Large intestine (tissue), 3 donors: ENCODE measurements around the gene FNIP1. TPM values are rescaled to one million over a fixed set of nuclear protein-coding genes. Genes with fewer than 3 reads are reported as not detected.

ENCODE experiments used
- DNase-seq, 2 donors: peaks; one replicate each; pipeline versions ENCODE4 v3.0.0 to v3.0.0-alpha.2; 2013
- H3K27ac ChIP-seq: one replicate; pipeline ENCODE4 v1.5.1; 2013; ENCODE audit warnings: low read length
- H3K27me3 ChIP-seq: 2 replicates; pipeline ENCODE4 v1.6.1; 2013; ENCODE audit warnings: low read length; ENCODE audit not compliant: control insufficient read depth, insufficient read depth
- H3K36me3 ChIP-seq: 2 replicates; pipeline ENCODE4 v1.6.1; 2013; ENCODE audit warnings: low read length; ENCODE audit not compliant: control insufficient read depth, insufficient read depth
- H3K4me1 ChIP-seq: one replicate; pipeline ENCODE4 v1.6.1; 2013; ENCODE audit warnings: low read length; ENCODE audit not compliant: control insufficient read depth, insufficient read depth
- H3K4me3 ChIP-seq: one replicate; pipeline ENCODE4 v1.5.1; 2013; ENCODE audit warnings: low read length
- H3K9me3 ChIP-seq: one replicate; pipeline ENCODE4 v1.6.1; 2013; ENCODE audit warnings: mild to moderate bottlenecking, low read depth, low read length, moderate library complexity; ENCODE audit not compliant: control insufficient read depth
- WGBS: methylation state at CpG from one replicate; pipeline ENCODE4 v1.1.5; 2013; ENCODE audit warnings: low lambda C conversion rate; ENCODE audit not compliant: insufficient coverage; 5-methylcytosine and 5-hydroxymethylcytosine counted together
- polyA plus RNA-seq: library from polyadenylated mRNA; unstranded; fragments of 120-200 nt; gene quantifications from one replicate; pipeline ENCODE4 v1.2.1, GENCODE V29; 2013

The FNIP1 gene
- polyA plus RNA-seq, 1 donor: 21.9 TPM

DNA sequence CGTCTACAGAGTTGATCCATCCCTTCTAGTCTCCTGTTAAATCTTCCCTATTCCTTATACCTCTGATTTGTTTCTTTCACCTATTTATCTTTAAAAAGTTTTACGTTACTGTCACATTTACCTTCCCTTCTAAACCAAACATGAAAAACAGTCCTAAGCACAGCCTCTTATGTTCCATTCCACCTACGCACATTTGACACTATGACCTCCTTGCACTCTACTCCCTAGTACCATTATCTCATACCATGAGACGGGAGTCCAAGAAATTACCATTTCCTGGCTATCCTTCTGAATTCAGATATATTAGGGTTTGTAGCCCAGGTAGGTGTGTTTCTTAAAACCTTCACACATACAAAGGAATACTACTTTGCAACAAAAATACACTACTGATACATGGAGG, 25.1 kb downstream of the FNIP1 start:
- no peak for DNase-seq
- 89% methylated on average over 3 of the region's 4 CpGs for WGBS
- H3K4me3 ChIP-seq: no peak overlapping the region
- no peaks in the 10 kb centered on the region for H3K36me3 ChIP-seq
- H3K27me3 ChIP-seq: no peaks in the 10 kb centered on the region
- H3K4me1 ChIP-seq: no peaks in the 10 kb centered on the region
- no peak overlapping the region for H3K27ac ChIP-seq
- no peaks in the 10 kb centered on the region for H3K9me3 ChIP-seq

DNA sequence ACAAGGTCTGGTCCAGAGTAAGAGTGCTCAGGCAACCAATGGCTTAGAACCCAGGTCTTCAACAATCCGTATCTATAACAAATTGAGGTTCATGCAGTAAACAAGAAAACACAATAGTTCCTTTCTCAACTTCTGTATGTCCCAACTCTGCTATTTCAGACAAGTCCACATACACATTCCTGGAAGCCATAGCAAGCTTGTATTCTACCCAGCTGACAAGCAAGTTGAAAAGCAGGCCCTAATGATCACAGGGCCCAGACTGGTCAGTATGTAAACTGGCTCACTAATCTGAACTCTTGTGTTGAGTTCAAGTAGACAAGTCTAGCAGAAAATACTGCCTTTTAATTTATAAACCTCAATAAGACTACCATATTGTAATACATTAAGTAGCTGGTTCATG, 26.9 kb downstream of the FNIP1 start:
- Histone ChIP-seq H3K4me1 (no peaks in the 10 kb centered on the region), H3K9me3 (no peaks in the 10 kb centered on the region), H3K4me3 (no peak overlapping the region), H3K36me3 (no peaks in the 10 kb centered on the region), H3K27ac (no peak overlapping the region), H3K27me3 (no peaks in the 10 kb centered on the region)
- DNase-seq: no peak
- WGBS: no CpG with 5 or more reads among the region's 1 CpG

DNA sequence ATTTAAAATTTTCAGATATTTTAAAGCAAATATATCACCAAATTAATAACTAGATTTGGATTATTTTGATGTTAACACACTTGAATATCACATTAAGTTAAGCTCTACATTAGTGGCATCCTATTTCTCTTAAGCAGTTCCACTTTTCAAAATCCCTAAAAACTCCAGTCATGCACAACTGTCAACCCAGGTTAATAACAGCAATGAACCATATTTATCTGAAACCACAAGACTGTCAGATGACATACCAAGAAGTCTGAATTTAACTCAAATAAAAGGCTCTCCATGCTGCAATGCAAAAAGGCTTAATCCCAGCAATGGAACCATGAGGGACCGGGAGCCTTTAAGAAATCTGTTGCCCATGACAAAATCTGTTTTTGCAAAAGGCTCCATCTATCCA, 27.5 kb downstream of the FNIP1 start:
- no peaks in the 10 kb centered on the region for H3K9me3 ChIP-seq
- H3K4me1 ChIP-seq: no peaks in the 10 kb centered on the region
- H3K36me3 ChIP-seq: peaks cover 4% of the 10 kb centered on the region
- H3K27ac ChIP-seq: no peak overlapping the region
- WGBS: no CpG with 5 or more reads among the region's 1 CpG
- no peaks in the 10 kb centered on the region for H3K27me3 ChIP-seq
- no peak overlapping the region for H3K4me3 ChIP-seq
- no peak for DNase-seq

DNA sequence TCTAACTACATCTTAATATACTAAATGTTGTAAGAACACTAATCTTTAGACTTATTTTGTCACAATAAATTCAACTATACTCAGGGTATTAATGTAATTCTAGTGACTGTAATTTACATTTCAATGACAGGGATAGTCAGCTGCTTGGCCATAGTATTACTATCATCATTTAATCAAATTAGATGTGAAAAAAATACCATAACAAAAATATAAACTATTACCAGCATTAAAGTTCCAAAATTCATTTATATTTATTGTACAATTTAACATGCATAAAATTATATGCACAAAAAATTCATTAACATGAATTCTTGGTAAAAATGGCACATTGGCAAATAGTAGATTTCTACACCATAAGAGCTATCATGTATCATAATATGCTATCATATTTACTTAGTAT, 28.9 kb downstream of the FNIP1 start:
- no peak for DNase-seq
- H3K4me1 ChIP-seq: no peaks in the 10 kb centered on the region
- H3K27me3 ChIP-seq: no peaks in the 10 kb centered on the region

DNA sequence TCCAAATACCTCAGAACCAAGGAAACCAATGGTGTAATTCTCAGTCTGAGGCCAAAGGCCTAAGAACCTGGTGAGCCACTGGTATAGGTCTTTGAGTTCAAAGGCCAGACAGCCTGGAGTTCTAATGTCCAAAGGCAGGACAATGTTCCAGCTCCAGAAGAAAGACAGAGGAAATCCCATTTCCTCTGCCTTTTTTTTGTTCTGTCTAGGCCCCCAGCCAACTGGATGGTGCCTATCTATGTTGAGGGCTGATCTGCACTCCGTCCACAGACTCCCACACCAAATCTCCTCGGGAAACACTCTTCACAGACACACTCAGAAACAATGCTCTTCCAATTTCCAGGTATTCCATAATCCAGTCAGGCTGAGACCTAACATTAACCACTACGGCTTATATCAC, 30.1 kb downstream of the FNIP1 start:
- H3K4me3 ChIP-seq: no peak overlapping the region
- no peak for DNase-seq
- no peak overlapping the region for H3K27ac ChIP-seq
- peaks cover 10% of the 10 kb centered on the region for H3K36me3 ChIP-seq
- no peaks in the 10 kb centered on the region for H3K4me1 ChIP-seq
- H3K9me3 ChIP-seq: no peaks in the 10 kb centered on the region
- WGBS: 100% methylated on average over 1 of the region's 3 CpGs
- H3K27me3 ChIP-seq: no peaks in the 10 kb centered on the region

More for the DNA sequence above, 28.9 kb downstream of the FNIP1 start:
- Histone ChIP-seq H3K9me3 (no peaks in the 10 kb centered on the region), H3K4me3 (no peak overlapping the region), H3K36me3 (peaks cover 10% of the 10 kb centered on the region), H3K27ac (no peak overlapping the region)

DNA sequence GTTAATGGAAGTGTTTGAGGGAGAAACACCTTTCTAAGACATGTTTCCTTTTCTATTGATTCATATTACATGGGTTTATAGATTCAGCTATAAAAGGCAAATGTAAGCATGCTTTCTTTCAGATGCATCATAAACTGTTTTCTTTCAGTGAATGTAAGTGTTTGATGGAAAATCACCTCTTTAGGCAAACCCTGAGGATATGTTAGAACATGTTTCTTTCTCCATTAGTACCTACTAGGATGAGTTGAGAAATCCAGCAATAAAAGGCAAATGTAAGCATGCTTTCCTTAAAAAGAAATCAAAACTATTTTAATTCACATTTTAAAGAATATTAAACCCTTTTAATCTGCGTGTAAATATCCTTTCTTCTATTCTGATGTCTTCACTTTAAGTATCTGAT, 31.6 kb downstream of the FNIP1 start:
- Histone ChIP-seq H3K36me3 (peaks cover 10% of the 10 kb centered on the region), H3K4me1 (no peaks in the 10 kb centered on the region), H3K27me3 (no peaks in the 10 kb centered on the region), H3K4me3 (no peak overlapping the region), H3K9me3 (peaks cover 2% of the 10 kb centered on the region), H3K27ac (no peak overlapping the region)
- 91% methylated on average over 1 of the region's 1 CpG for WGBS
- no peak for DNase-seq

DNA sequence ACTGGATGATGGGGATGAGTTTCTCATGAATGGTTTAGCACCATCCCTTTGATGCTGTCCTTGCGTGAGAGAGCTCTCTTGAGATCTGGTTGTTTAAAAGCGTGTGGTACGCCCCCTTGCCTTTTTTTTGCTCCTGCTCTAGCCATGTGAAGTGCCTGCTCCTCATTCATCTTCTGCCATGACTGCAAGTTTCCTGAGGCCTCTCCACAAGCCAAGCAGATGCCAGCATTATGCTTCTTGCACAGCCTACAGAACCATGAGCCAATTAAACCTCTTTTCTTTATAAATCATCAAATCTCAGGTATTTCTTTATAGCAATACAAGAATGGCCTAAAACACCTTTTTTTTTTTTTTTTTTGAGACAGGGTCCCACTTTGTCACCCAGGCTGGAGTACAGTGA, 32.8 kb downstream of the FNIP1 start:
- Histone ChIP-seq H3K27ac (no peak overlapping the region), H3K4me3 (no peak overlapping the region), H3K27me3 (no peaks in the 10 kb centered on the region), H3K9me3 (peaks cover 2% of the 10 kb centered on the region), H3K36me3 (peaks cover 10% of the 10 kb centered on the region), H3K4me1 (no peaks in the 10 kb centered on the region)
- DNase-seq: no peak
- WGBS: 100% methylated on average over 2 of the region's 3 CpGs

DNA sequence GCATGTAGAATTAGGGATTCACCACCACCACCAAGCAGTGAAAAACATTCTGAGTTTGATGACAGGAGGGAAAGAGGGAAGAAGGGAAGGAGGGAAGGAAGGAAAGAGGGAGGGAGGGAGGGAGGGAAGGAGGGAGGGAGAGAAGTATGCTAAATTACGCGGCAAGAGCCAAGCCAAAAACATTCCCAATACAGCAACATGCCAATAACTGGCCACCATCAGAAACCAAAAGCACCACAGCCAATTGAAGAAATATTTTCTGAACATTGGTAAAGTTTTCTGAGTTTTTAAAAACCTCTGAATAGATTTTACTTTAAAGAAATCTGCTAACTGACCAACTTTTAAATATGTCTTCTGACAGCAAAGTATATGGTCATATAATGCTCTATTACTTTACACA, 36.0 kb downstream of the FNIP1 start:
- Histone ChIP-seq H3K4me3 (no peak overlapping the region), H3K9me3 (peaks cover 2% of the 10 kb centered on the region), H3K36me3 (peaks cover 10% of the 10 kb centered on the region), H3K4me1 (no peaks in the 10 kb centered on the region), H3K27ac (no peak overlapping the region), H3K27me3 (no peaks in the 10 kb centered on the region)
- no CpG with 5 or more reads among the region's 2 CpGs for WGBS
- DNase-seq: no peak

DNA sequence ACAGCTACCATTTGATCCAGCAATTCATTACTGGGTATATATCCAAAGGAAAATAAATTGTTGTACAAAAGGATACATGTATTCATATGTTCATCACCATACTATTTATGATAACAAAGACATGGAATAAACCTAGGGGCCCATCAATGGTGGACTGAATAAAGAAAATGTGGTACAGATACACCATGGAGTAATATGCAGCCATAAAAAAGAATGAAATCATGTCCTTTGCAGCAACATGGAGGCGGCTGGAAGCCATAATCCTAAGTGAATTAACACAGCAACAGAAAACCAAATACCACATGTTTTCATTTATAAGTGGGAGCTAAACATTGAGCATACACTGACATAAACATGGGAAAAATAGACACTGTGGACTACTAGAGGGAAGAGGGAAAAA, 37.1 kb downstream of the FNIP1 start:
- Histone ChIP-seq H3K4me3 (no peak overlapping the region), H3K36me3 (peaks cover 8% of the 10 kb centered on the region), H3K4me1 (no peaks in the 10 kb centered on the region), H3K27me3 (no peaks in the 10 kb centered on the region), H3K9me3 (peaks cover 2% of the 10 kb centered on the region), H3K27ac (no peak overlapping the region)
- no peak for DNase-seq
- WGBS: no CpG with 5 or more reads among the region's 1 CpG

DNA sequence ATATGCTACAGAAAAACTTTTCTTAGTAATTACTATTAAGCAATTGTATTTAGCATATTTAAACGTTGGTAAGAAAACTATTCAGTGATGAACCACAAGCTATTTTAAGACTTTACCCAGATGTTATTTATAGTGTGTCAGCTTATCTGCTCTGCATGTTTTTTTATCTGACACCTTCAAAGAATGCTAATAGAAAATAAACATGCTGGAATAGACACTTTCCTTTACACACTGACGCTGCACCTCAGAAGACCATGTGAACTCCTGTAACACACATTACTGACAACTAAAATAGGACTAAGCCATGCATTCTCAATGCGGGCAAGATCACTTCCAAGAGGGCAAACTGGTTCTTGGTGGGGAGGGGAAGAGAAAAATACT, 38.3 kb downstream of the FNIP1 start:
- no peak for DNase-seq
- no peak overlapping the region for H3K4me3 ChIP-seq
- no peaks in the 10 kb centered on the region for H3K27me3 ChIP-seq
- H3K4me1 ChIP-seq: no peaks in the 10 kb centered on the region
- no peaks in the 10 kb centered on the region for H3K36me3 ChIP-seq
- no peak overlapping the region for H3K27ac ChIP-seq
- 25% methylated on average over 1 of the region's 3 CpGs for WGBS
- peaks cover 2% of the 10 kb centered on the region for H3K9me3 ChIP-seq

DNA sequence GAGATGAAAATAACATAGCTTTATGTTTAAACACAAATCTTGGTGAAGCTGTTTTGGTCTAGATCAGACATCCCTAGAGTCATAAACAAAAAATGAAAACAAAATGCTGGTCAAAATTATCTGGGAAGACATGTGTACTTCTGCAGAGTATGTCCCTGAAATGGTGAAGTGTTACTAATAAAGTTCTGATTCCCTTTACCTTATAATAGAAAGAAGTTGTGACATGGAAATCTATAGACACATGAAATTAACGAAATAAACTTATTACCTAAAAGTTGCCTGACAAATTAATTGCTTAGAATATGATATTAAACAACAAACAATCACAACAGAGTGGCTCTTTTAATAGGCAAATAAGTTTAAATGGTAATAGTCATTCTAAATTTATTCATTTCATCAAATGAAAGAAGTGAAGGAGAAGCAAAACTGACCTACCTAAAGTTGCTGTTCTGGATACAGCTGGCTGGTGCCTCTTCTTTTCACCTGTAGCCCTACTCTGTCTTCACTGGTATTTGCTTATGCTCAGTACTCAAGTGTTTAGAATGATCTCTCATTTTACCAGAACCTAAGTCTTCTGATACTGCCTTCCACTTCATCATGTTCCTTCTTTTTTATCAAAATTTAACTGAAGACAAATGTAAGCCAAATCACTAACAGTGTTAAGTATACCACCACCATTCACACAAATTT, 38.8 kb downstream of the FNIP1 start:
- WGBS: 100% methylated on average over 1 of the region's 1 CpG

More for the DNA sequence above, 38.8 kb downstream of the FNIP1 start:
- Histone ChIP-seq H3K36me3 (no peaks in the 10 kb centered on the region), H3K4me1 (no peaks in the 10 kb centered on the region), H3K9me3 (peaks cover 2% of the 10 kb centered on the region), H3K4me3 (no peak overlapping the region), H3K27ac (no peak overlapping the region), H3K27me3 (no peaks in the 10 kb centered on the region)
- no peak for DNase-seq
